B cell (primary cell): ENCODE data around the gene CALHM5. TPM values are rescaled to one million over a fixed set of nuclear protein-coding genes. Genes with fewer than 3 reads are reported as not detected.

ENCODE experiments used
- ATAC-seq: fragments of 200-7000 bp; cut with Tn5 transposase; one replicate; pipeline ENCODE4 v1.10.0; 2021; ENCODE audit warnings: low read depth, mild to moderate bottlenecking, moderate number of reproducible peaks, moderate library complexity
- CTCF ChIA-PET: fragments of 350-600 bp; sonication (Branson Sonifier 250); formaldehyde crosslinking; loops from one replicate; lab custom pipeline; 2021; ENCODE audit warnings: antibody characterized with exemption, inconsistent platforms; lab: Charles Lee
- POLR2A ChIA-PET: fragments of 350-600 bp; sonication (Branson Sonifier 250); formaldehyde crosslinking; loops from one replicate; lab custom pipeline; 2021; ENCODE audit warnings: antibody characterized with exemption; lab: Charles Lee
- DNase-seq: peaks from one replicate; pipeline ENCODE4 v3.0.0; 2013
- H2AFZ ChIP-seq: 2 replicates; pipeline ENCODE4 v1.6.1; 2012; ENCODE audit warnings: mild to moderate bottlenecking, low read depth, low read length; ENCODE audit not compliant: insufficient read depth, poor library complexity, severe bottlenecking
- H3K27ac ChIP-seq, 2 donors: 1 replicate in 1 of 2; 2 replicates in 1 of 2; pipeline ENCODE4 v1.5.1; 2012 to 2013; ENCODE audit warnings: low read length in 2 of 2, mild to moderate bottlenecking in 2 of 2, moderate library complexity in 1 of 2
- H3K27me3 ChIP-seq, 4 experiments: fragments of 200-600 bp in 1 of 4; sonication (generic) in 1 of 4; replicated peaks in 1 of 4; 1 replicate in 2 of 4; 2 replicates in 2 of 4; pipeline versions ENCODE4 v1.6.1 to v1.7.0; 2013 to 2016; ENCODE audit warnings: low read length in 3 of 4, mild to moderate bottlenecking in 2 of 4, mixed read lengths in 1 of 4, moderate library complexity in 1 of 4; ENCODE audit not compliant: insufficient read depth in 4 of 4, control insufficient read depth in 3 of 4; ENCODE audit errors: control extremely low read depth in 1 of 4
- H3K36me3 ChIP-seq, 2 experiments: replicated peaks in 1 of 2; 1 replicate in 1 of 2; 2 replicates in 1 of 2; pipeline versions ENCODE4 v1.6.1 to v1.7.1; 2013; ENCODE audit warnings: low read length in 1 of 2; ENCODE audit not compliant: insufficient read depth in 2 of 2, control insufficient read depth in 1 of 2; ENCODE audit errors: control extremely low read depth in 1 of 2, extremely low read depth in 1 of 2
- H3K4me1 ChIP-seq, 2 donors: fragments of 200-600 bp in 1 of 2; sonication (generic) in 1 of 2; 1 replicate in 1 of 2; 2 replicates in 1 of 2; pipeline versions ENCODE4 v1.5.1 to v1.6.1; 2013 to 2017; ENCODE audit warnings: low read length in 2 of 2; ENCODE audit not compliant: control insufficient read depth in 2 of 2, insufficient read depth in 2 of 2
- H3K4me2 ChIP-seq: replicated peaks from 2 replicates; pipeline ENCODE3; 2012; ENCODE audit warnings: mild to moderate bottlenecking, low read depth, low read length; ENCODE audit not compliant: poor library complexity, severe bottlenecking
- H3K4me3 ChIP-seq, 5 experiments: fragments of 200-600 bp in 1 of 5; sonication (generic) in 1 of 5; 1 replicate in 3 of 5; 2 replicates in 2 of 5; pipeline versions ENCODE4 v1.5.1 to v1.7.0; 2011 to 2016; ENCODE audit warnings: low read length in 4 of 5, mild to moderate bottlenecking in 4 of 5, low read depth in 2 of 5, control low read depth in 1 of 5, moderate library complexity in 1 of 5; ENCODE audit not compliant: insufficient read depth in 1 of 5; ENCODE audit errors: control extremely low read depth in 1 of 5, extremely low read depth in 1 of 5
- H3K79me2 ChIP-seq: fragments of 200-600 bp; sonication (generic); one replicate; pipeline ENCODE4 v1.6.0; 2016; ENCODE audit warnings: low read length; ENCODE audit not compliant: control insufficient read depth, insufficient read depth
- H3K9ac ChIP-seq: fragments of 200-600 bp; sonication (generic); 2 replicates; pipeline ENCODE4 v1.6.1; 2017; ENCODE audit warnings: mild to moderate bottlenecking, low read length, moderate library complexity
- H3K9me3 ChIP-seq, 3 donors: one replicate each; pipeline versions ENCODE4 v1.6.1 to v1.7.1; 2013; ENCODE audit warnings: low read length in 2 of 3; ENCODE audit not compliant: control insufficient read depth in 2 of 3, insufficient read depth in 1 of 3; ENCODE audit errors: control extremely low read depth in 1 of 3
- H4K20me1 ChIP-seq: 2 replicates; pipeline ENCODE4 v1.6.0; 2012; ENCODE audit warnings: mild to moderate bottlenecking, low read length; ENCODE audit not compliant: insufficient read depth, control insufficient read depth, poor library complexity, severe bottlenecking
- H3K27ac Mint-ChIP-seq: one replicate; pipeline ENCODE4 v1.8.0; 2021; ENCODE audit warnings: mixed read lengths
- H3K27me3 Mint-ChIP-seq: one replicate; pipeline ENCODE4 v1.8.0; 2021; ENCODE audit warnings: mixed read lengths
- H3K4me1 Mint-ChIP-seq: one replicate; pipeline ENCODE4 v1.8.0; 2021; ENCODE audit warnings: mixed read lengths
- H3K4me3 Mint-ChIP-seq: one replicate; pipeline ENCODE4 v1.8.0; 2021; ENCODE audit warnings: mixed read lengths
- H3K9me3 Mint-ChIP-seq: one replicate; pipeline ENCODE4 v1.8.0; 2022; ENCODE audit warnings: mixed read lengths; ENCODE audit not compliant: insufficient read depth
- EZH2 ChIP-seq: IDR thresholded peaks from 2 replicates; pipeline ENCODE4 v1.6.1; 2012; ENCODE audit warnings: borderline replicate concordance, low read depth, mild to moderate bottlenecking, moderate library complexity, low read length; ENCODE audit not compliant: insufficient read depth, poor library complexity, severe bottlenecking
- whole genome bisulfite sequencing: methylation state at CpG from one replicate; pipeline ENCODE4 v1.1.5; 2013; ENCODE audit warnings: missing lambda C conversion rate; ENCODE audit not compliant: insufficient coverage; 5-methylcytosine and 5-hydroxymethylcytosine counted together
- intact Hi-C: fragments of 100-400 bp; cut with micrococcal nuclease; formaldehyde crosslinking; loops from one replicate; pipeline ENCODE4 v1.10.0; 2022
- polyA plus RNA-seq: library from polyadenylated mRNA; depleted of rRNA; stranded (reverse); fragments of >200 nt; gene quantifications from 2 replicates; pipeline ENCODE4 v1.2.3, GENCODE V29; 2012
- total RNA-seq, 2 donors: library from RNA; stranded (reverse); fragments of 120-200 nt in 1 of 2; gene quantifications; 1 replicate in 1 of 2; 2 replicates in 1 of 2; pipeline versions ENCODE4 v1.2.3 to v1.2.4, GENCODE V29; 2013 to 2022
- TF ChIP-seq, protein P1 (sequence below): fragments of 200-600 bp; IDR thresholded peaks from one replicate; pipeline ENCODE4 v1.8.0; 2022; ENCODE audit warnings: antibody characterized with exemption, mild to moderate bottlenecking

The CALHM5 gene
- total and polyA plus RNA-seq, 2 donors (not counting 1 experiment from before 2014, with no cell fraction given), result not detected

DNA sequence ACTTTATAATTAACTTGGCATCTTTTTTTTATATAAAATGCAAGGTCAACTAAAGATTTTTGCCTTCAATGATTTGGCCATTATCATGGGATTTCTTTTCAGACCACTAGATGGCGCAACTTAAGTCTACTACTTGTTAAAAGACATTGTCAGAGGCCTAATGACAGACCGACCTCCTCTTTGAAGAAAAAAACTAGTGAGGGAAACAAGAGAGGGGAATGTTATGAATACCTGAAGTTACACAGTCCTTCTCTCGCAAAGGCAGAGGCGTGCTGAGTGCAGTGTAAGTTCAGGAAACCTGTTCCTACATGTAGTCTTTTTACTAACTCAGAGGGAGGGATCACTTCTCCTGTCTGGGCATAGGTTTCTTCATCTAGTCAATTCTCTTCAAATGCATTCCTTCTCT is 24.8 kb downstream of the CALHM5 start:
- no peak overlapping the region for H3K9ac ChIP-seq
- no peaks in the 10 kb centered on the region for H4K20me1 ChIP-seq
- no peak overlapping the region for H3K4me3 ChIP-seq
- H3K4me1 Mint-ChIP-seq, result peaks cover 3% of the 10 kb centered on the region
- DNase-seq (peak; percentile 75), ATAC-seq (peak; percentile 44)
- no peaks in the 10 kb centered on the region for H3K79me2 ChIP-seq
- H3K36me3 ChIP-seq, result no peaks in the 10 kb centered on the region
- peaks cover 14% of the 10 kb centered on the region for H3K27me3 Mint-ChIP-seq
- H3K27me3 ChIP-seq, result peaks cover 0 to 3% (median 0%) of the 10 kb centered on the region in 4 experiments
- intact Hi-C loops, result loop anchor here (1.0 to 10.0 kb wide), 2 partner anchors 109 to 309 kb away; no protein-coding TSS in a partner anchor
- no peak overlapping the region for H3K27ac Mint-ChIP-seq
- H2AFZ ChIP-seq, result peak overlapping the region; percentile 59
- WGBS, result 0% methylated on average over 1 of the region's 4 CpGs
- CTCF ChIA-PET, result interaction anchor here (0.8 to 4.5 kb wide), 11 partner anchors 17 to 282 kb away, joined by 3 to 151 read pairs (median 6); partner anchors contain the start of genes CALHM4, TSPYL1 and TSPYL4
- H3K9me3 Mint-ChIP-seq, result no peaks in the 10 kb centered on the region
- POLR2A ChIA-PET, result no interaction called here
- H3K4me3 Mint-ChIP-seq, result no peak overlapping the region
- H3K4me2 ChIP-seq, result no peak overlapping the region
- no peaks in the 10 kb centered on the region for H3K9me3 ChIP-seq
- H3K27ac ChIP-seq, result no peak overlapping the region
- peaks cover 0 to 1% of the 10 kb centered on the region in 2 donors for H3K4me1 ChIP-seq
- no peak for TF ChIP-seq EZH2
- TF ChIP-seq, protein P1, sequence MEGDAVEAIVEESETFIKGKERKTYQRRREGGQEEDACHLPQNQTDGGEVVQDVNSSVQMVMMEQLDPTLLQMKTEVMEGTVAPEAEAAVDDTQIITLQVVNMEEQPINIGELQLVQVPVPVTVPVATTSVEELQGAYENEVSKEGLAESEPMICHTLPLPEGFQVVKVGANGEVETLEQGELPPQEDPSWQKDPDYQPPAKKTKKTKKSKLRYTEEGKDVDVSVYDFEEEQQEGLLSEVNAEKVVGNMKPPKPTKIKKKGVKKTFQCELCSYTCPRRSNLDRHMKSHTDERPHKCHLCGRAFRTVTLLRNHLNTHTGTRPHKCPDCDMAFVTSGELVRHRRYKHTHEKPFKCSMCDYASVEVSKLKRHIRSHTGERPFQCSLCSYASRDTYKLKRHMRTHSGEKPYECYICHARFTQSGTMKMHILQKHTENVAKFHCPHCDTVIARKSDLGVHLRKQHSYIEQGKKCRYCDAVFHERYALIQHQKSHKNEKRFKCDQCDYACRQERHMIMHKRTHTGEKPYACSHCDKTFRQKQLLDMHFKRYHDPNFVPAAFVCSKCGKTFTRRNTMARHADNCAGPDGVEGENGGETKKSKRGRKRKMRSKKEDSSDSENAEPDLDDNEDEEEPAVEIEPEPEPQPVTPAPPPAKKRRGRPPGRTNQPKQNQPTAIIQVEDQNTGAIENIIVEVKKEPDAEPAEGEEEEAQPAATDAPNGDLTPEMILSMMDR, result peak; percentile 92

DNA sequence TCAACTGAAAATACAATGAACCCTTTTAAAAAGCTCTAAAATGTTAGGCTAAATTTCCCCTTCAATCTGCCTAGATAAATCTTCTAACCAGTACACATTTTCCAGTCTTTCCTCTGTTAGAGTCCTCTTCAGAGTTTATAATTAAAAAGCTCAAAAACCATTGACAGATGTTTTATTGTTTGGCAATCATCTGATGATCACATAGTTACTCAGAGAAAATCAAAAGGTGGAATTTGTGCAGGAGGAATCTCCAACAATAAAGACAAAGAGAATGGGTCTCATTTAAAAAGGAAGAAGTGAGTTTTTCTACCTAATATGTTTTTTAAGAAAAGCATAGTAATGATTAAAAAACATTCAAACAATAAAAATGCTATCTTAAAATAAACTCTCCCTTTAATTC is 31.0 kb downstream of the CALHM5 start:
- H3K9me3 Mint-ChIP-seq, result no peaks in the 10 kb centered on the region
- POLR2A ChIA-PET, result no interaction called here
- CTCF ChIA-PET, result interaction anchor here (0.7 to 2.7 kb wide), 8 partner anchors 10 to 323 kb away, joined by 3 to 20 read pairs (median 4); no protein-coding TSS in a partner anchor
- Histone ChIP-seq H2AFZ (no peak overlapping the region), H3K27ac (no peak overlapping the region), H3K4me2 (no peak overlapping the region), H3K36me3 (no peaks in the 10 kb centered on the region), H3K27me3 (peaks cover 0 to 3% (median 0%) of the 10 kb centered on the region in 4 experiments), H4K20me1 (no peaks in the 10 kb centered on the region), H3K9ac (no peak overlapping the region), H3K9me3 (no peaks in the 10 kb centered on the region), H3K4me1 (no peaks in the 10 kb centered on the region), H3K79me2 (no peaks in the 10 kb centered on the region), H3K4me3 (no peak overlapping the region)
- H3K4me1 Mint-ChIP-seq, result no peaks in the 10 kb centered on the region
- intact Hi-C loops, result no loop called here
- TF ChIP-seq, protein P1, result no peak
- TF ChIP-seq EZH2, result no peak
- ATAC-seq (no peak), DNase-seq (no peak)
- no peak overlapping the region for H3K27ac Mint-ChIP-seq
- no peak overlapping the region for H3K4me3 Mint-ChIP-seq
- peaks cover 31% of the 10 kb centered on the region for H3K27me3 Mint-ChIP-seq
